HT-29 (cell line): ENCODE data around the gene COX20. TPM values are rescaled to one million over a fixed set of nuclear protein-coding genes. Genes with fewer than 3 reads are reported as not detected.
"Not testable (repeated sequence)": the region's sequence is repeated elsewhere in the genome, so short reads cannot be mapped to it uniquely, and the experiment has no call there.

Experiments used
- DNase-seq: peaks from one replicate; pipeline ENCODE4 v3.0.0-alpha.2; 2015; ENCODE audit warnings: low spot score
- total RNA-seq: library from RNA; depleted of rRNA; stranded (reverse); fragments of >200 nt; shearing (Covaris generic); gene quantifications from 2 replicates; pipeline ENCODE4 v1.2.3, GENCODE V29; 2014; rRNA removed

COX20 gene, protein sequence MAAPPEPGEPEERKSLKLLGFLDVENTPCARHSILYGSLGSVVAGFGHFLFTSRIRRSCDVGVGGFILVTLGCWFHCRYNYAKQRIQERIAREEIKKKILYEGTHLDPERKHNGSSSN
- 16.1 and 18.8 TPM in 2 replicates for total RNA-seq

DNA sequence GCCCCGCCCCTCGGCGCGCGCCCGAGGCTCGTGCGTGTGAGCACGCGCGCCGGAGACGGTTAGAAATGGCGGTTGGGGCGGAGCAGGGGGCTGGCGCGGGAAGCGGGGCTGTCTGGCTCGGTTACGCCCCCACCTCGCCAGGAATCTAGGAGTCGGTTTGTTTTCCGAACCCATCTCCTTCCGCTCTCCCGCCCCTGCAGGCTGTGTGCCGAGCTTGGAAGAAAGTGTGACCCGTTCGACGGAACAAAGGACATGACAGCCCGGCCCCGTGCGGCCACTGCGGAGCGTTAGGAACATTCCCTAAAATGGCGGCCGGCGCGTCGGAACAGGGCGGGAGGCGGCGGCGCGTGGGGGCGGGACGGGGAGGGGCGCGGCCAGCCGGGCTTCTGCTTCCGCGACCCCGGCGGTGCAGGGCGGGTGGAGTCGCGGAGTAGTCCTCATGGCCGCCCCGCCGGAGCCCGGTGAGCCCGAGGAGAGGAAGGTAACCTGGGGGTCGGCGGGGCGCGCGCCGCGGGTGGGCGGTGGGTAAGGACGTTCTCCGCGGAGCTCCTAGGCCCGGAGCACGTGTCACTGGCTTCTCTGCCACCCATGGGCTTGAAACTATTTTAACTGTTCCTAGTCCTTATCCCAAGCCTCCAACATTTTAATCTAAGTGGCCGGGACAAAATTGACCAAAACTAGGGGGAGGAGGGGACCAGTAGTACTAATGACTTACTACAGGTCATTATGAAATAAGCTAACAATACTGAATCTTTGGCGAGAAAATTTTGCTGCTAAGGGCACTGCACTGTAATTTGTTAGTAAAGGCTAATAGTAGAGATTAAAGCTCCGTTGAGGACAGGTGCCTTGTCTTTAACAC is at the start of gene COX20:
TSS of gene COX20 (plus strand) at position 383 of the 859 bp plus-strand sequence. CDS start at position 440, 57 bp downstream.
- DNase-seq = peak; percentile 93

DNA sequence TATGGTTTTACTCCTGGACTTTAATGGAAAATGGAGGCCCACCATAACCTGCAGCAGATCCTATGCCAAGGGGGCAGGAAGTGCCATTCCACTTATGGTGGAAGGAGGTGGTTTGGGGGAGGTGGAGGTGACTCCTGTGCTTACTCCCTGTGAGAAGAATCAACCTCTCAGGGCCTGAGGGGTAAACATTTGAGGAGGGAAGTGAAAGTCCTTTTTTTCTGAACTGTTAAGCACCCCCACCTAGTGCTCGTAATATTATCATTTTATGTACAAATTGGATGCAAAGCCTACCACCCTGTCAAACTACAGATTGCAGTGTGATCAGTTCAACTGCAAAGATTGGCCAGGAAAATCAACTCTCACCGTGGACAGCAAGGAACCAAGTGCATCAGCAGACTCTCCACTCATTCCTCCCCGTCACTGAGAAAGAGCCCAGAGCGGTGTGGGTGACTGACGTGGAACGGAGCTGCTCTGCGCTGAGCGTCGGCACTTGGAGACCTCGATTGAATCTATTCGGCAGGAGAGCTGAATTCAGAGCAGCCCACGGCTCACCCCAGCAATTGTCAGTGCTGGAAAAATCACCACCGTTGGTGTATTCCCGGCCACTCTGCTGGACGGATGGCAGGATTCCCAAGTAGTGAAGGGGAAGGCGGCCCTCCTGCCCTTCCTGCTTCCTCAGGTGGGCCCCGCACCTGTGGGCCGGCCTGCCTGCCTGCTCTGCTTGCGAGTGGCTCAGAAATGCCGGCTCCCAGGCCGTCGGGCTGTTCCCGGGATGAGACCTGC is 46.8 kb upstream of the COX20 start:
- DNase-seq = no peak

DNA sequence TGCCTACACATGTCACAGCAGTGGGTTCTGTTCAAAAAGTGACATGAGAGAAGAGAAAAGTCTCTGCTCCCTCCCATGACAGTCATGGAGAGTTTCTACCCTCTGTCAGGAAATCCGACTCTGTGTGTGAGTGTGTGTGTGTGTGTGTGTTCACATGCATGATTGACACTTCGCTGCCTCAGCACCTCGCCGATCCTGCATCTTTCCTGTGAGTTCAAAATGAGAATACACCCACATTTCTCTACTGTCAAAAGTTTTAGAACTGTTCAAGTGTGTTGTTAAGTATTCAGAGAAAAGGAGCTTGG is 46.2 kb upstream of the COX20 start:
- DNase-seq = no peak

DNA sequence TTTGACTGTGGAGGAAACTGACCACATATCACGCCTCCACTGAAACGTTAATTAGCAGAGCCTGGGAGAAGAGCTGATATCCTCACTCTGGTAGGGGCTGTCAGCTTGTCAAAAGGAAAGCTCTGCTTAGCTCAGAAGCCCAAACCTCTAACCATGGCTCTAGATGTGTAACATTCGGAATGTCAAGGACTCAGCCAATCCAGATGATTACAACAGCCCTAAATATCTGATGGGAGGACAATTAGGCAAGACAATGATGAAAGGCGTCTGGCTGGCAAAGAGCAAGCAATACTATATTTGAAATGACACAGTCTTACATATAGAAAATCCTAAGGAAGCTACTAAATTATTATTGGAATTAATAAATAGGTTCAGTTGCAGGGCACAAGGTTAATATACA is 45.7 kb upstream of the COX20 start:
- no peak for DNase-seq

DNA sequence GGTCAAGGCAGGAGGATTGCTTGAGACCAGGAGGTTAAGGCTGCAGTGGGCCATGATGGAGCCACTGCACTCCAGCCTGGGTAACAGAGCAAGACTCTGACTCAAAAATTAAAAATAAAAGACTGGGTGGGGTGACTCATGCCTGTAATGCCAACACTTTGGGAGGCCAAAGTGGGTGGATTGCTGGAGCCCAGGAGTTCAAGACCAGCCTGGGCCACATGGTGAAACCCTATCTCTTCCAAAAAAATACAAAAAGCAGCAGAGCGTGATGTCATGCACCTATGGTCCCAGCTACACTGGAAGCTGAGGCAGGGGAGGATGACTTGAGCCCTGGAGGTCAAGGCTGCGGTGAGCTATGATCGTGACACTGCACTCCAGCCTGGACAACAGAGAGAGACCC is 44.4 kb upstream of the COX20 start:
- DNase-seq = no peak

DNA sequence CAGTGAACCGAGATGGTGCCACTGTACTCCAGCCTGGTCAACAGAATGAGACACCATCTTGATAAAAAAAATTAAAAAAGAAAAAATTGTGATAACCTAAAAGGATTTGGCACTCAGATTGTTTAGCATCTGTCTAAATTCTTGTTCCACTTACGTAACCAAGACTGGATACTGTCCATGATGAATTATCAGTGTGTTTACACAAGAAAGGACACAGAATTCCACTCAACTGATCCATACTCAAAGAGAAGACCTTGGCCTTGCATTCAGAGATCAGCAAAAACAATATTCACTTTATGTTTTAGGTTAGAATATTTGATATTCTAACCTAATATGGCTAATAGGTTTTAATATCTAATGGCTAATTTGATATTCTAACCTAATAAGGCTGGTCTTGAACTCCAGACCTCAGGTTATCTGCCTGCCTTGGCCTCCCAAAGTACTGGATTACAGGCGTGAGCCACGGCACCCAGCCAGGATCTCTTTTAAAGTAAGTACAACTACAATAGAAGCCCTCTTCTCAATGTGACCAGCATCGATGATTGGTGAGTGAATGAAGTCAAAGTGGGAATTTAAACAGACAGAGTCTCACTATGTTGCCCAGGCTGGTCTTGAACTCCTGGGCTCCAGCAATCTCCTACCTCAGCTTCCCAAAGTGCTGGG is 43.1 kb upstream of the COX20 start:
- DNase-seq = no peak

DNA sequence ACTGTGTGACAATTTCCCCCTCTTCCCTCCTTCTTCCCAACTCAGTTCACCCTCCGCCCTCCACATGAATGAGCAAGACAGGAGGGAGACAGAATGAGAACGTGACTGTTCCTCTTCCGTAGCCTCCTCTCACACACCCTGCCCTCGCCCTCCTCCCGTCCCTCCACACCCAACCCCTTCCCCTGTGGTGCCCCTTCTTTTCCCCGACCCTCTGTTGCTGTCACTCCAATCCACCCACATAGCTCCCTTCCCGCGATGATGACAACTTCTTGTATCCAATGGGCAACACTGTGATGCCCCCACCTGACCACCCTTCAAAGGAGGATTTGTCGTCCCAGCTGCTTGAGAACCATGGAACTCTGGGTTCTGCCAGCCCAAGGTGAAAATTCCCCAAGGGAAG is 41.4 kb upstream of the COX20 start:
- DNase-seq = no peak

DNA sequence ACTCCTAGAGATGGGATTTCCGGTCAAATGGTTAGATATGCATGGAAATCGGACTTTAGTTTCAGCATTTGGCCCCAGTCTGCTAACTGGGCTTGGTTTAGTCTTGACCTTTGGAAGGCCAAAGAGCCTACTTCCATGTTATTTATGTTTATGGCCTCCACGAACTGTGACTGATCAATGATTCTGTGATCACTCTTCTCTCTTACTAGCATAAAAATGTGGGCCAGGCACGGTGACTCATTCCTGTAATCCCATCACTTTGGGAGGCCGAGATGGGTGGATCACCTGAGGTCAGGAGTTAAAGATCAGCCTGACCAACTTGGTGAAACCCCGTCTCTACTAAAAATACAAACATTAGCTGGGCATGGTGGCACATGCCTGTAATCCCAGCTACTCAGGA is 40.9 kb upstream of the COX20 start:
- DNase-seq = not testable (repeated sequence)

DNA sequence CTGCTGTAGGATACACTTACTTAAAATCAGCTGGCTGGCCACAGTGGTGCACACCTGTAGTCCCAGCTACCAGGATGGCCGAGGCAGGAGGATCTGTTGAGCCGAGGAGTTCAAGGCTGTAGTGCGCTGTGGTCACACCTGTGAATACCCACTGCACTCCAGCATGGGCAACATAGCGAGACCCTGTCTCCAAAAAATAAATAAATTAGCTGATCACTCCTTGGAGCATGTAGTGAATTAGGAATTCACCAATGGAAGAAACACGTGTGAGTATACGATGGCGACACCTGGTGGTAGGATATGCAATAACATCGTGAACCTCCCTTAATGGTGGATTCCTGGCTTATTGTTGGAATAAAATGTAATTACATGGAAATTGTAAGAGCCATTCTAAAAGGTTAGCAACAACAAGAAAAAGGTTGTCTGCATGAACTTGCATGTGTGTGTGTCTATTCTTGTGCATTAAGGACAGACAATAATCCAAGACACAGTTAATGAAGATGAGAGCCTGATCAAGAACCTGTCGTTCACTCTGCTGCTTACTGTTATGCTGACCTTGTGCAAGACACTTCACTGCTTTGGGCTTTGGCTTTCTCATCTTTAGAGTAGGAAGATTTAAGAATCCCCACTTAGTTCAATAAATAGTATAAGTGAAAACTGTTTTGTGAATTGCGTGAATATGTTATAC is 38.6 kb upstream of the COX20 start:
- DNase-seq = peak; percentile 78

DNA sequence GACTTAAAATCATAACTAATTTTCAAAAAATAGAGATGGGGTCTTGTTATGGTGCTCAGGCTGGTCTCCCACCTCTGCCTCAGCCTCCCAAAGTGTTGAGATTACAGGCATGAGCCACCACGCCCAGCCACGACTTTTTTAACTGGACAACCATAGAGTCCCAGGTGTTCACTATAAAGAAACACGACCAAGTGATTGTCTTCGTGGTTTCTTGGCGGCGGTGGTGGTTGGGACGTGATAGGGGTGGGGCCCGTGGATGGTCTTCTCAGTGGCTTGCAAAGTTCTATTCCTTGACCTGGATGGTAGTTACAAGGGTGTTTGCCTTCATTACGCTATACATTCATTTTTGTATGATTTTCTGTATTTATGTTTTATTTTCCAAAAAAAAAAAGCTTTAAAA is 34.6 kb upstream of the COX20 start:
- no peak for DNase-seq

DNA sequence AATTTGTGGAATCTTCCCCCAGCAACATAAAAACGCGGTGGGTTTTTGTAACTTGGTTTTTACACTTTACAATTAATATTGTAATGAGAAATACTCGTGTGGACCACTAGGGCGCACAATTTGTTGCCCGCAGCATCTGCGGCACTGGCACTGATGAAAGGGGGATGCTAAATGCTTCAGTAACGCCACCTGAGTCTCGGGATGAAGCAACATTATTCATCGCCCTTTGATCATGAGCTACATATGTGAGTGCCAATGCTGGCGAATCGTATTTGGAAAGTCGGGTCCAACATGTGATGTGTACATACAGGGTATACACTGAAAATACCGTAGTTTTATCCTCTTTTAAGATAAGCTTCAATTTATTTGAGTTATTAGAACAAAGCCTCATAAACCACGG is 34.2 kb upstream of the COX20 start:
- peak; percentile 65 for DNase-seq

DNA sequence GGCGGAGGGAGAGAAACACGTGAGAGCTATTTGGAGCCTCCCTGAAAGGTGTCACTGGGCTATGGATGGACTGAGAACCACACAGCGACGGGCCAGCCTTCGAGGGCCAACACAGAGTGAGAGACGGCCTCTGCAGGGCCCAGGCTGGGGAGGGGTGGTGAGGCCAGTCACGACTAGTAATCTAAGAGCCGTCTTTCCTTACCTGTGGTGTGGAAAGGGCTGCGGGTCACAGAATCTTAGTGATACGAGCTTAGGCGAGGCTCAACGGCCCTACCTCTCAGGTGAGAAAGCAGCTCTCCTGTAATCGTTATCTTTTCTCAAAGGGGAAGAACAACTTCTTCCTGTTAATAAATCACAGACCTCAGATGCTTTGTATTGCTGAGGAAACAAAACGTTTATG is 33.4 kb upstream of the COX20 start:
- DNase-seq = no peak

DNA sequence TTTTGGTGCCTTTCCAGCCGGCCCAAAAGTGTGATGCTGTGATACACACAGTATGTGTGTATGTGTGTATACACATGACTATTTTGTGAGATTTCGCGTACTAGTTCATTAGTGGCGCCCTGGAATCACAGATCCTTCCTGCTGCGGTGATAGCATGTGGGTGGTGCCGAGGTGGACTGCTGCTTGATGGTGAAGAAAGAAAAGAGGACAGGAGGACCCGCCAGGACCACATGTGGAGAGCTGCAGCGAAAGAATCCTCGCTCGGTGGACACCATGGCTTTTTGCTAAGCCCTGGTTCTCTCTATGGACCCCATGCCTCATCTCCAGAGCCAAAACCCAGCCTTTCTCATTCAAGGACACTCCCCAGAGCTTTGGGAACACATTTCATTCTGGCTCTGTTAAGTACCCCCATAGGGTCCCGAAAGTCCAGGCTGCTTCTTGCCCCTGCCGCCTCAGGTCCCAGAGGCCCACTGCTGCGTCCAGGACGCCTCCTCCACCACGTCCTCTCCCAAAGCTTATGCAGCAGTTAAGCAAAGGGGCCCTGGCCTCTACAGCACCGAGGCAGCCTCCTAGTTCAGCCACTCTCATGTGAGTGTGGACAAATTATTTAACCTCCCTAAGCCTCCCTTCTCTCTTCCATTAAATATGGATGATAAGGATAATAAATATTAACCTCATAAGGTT is 32.8 kb upstream of the COX20 start:
- no peak for DNase-seq

DNA sequence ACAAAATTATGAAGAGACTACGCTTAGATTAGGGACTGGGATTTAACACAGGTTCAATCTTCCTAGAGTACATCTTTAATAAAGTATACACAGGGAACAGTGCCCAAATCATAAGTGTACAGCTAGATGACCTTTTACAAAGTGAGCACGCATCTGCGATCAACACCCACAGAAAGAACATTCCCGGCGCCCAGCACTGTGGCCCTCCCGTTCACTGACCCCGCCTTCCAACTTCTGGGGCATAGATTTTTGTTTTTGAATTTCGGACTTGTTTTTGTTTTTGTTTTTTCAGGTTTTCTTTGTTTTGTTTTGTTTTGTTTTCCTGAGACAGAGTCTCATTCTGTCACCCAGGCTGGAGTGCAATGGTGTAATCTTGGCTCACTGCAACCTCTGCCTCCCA is 30.6 kb upstream of the COX20 start:
- DNase-seq = no peak

DNA sequence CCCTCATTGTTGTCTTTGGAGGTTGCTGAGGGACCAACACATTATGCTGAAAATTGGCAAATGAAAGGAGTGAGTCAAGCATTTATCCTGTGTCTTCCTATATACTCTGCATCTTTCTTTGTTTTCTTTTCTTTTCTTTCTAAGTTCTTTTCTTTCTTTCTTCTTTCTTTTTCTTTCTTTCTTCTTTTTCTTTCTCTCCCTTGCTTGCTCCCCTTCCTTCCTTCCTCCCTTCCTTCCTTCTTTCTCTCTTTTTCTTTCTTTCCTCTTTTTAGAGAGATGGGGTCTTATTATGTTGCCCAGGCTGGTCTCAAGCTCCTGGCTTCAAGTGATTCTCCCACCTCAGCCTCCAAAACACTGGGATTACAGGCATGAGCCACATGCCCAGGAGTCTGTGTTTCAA is 28.3 kb upstream of the COX20 start:
- no peak for DNase-seq

DNA sequence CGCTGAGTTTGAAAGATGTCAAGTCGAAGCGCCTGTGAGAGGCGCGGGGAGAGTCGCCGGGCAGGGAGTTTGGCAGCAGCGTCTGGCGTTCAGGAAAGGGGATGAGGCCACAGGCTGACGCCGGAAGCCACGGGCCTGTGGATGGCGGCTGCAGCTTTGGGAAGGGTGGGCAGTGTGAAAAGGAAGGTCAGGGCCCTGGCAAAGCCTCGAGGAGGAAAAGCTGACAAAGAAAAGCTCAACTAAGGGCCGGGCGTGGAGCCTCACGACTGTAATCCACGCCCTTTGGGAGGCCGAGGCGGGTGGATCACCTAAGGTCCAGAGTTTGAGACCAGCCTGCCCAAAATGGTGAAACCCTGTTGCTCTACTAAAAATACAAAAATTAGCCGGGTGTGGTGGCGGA is 25.2 kb upstream of the COX20 start:
- DNase-seq = no peak

DNA sequence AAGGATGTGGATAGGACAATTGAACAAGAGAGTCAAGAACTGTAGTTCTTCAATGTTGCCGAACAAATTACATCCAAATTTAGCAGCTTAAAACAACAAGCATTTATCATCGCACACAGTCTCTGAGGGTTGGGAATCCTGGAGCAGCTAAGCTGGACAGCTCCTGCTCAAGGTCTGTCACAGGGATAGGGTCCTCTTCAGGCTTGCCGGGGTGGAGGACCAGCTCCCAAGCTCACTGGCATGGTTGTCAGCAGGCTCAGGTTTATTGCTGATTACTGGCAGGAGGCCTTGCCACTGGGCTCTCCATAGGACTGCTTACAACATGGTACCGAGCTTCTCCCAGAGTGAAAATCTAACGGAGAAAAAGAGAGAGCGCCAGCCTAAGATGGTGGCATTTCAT is 22.1 kb upstream of the COX20 start:
- no peak for DNase-seq

DNA sequence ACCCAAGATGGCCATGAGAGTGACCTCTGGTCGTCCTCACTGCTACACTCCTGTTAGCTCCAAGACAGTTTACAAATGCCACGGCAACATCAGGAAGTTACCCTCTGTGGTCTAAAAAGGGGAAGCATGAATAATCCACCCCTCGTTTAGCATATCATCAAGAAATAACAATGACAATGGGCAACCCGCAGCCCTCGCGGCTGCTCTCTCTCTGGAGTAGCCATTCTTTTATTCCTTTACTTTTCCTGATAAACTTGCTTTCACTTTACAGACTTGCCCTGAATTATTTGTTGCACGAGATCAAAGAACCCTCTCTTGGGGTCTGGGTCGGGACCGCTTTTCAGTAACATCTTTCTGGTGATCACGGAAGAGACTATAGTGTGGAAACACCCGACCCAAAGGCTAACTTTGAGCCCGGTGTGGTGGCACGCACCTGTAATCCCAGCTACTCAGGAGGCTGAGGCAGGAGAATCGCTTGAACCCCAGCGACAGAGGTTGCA is 19.8 kb upstream of the COX20 start:
- no peak for DNase-seq

DNA sequence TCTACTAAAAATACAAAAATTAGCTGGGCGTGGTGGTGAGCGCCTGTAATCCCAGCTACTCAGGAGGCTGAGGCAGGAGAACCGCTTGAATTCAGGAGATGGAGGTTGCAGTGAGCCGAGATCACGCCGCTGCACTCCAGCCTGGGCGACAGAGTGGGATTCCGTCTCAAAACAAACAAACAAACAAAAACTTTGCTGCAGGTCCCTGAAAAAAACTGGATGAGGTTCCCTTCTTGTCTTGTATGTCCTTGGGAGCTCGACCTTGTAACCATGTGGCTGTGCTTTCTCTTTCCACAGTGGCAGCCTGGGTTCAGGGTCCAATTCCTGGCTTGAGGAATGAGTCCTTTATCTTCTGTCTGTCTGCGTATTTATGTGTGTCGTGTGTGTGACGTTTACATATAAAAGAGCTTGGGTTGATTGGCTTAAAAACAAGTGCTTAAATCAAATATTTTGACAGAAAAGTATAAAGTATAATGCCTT is 18.0 kb upstream of the COX20 start:
- no peak for DNase-seq

DNA sequence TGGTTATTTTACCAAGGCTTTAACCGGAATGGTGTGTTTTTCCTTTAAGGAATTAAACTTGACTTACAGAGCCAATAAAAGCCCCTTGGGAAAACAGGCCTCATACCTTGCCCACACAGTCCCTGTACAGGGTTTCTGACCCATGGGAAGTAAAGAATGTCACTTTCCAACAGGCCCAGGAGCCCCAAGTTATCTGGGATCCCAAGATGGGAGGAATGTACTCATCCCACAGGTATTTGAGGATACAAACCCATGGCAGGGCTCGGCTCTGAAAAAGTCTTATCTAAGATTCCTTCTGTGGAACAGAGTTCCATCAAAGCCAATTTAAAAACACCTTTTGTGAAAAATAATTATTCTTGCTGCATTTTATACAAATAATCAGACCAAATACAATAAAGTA is 15.3 kb upstream of the COX20 start:
- DNase-seq = no peak

DNA sequence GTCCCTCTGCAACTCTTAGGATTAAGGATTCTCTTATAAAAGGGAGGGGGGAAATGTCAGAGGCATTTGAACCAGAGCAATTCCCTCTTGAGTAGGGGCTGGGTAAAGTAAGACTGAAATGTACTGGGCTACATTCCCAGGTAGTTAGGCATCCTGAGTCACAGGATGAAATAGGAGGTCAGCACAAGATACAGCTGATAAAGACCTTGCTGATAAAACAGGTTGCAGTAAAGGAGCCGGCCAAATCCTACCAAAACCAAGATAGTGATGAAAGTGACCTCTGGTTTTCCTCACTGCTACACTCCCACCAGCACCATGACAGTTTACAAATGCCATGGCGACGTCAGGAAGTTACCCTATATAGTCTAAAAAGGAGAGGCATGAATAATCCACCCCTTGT is 14.3 kb upstream of the COX20 start:
- no peak for DNase-seq
